GM18505 (cell line): ENCODE measurements around the gene CAPN5.

Experiments
- ATAC-seq: cut with Tn5 transposase; IDR thresholded peaks from one replicate; pipeline ENCODE4 v1.9.1; 2021; ENCODE audit not compliant: unreplicated experiment
- POLR2A ChIP-seq: IDR thresholded peaks from 4 replicates; pipeline ENCODE4 v1.6.1; 2011; ENCODE audit warnings: borderline replicate concordance; ENCODE audit not compliant: insufficient read depth, insufficient read length; ENCODE audit errors: extremely low read depth

CAPN5 gene

GRCh38 chr11:77120571-77120970 lies 53.8 kb downstream of the CAPN5 start:
- ATAC-seq = no peak
- TF ChIP-seq POLR2A = no peak

DNA sequence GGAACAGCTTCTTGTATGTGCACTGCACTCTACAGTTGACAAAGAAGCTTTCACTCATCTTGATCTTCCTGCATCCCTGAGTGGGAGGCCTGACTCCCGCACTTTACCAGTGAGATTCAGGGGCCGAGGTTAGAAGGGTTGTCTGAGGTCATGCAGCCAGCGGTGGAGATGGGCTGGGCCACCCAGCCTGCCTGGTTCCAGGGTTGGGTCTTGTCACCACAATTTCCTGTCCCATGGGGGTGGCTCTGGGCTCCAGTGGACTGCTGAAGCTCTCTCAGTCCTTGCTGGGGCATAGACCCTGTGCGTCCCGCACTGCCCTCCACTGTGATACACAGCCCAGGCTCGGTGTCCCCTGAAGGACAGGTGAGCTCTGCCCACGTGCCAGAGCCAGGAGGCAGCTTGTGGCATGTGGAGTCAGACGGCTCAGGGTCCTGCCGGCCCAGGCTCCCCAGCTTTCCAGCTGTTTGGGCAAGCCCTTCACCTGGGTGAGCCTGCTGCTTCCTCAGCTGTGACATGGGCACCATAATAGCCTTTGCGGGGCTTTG lies 54.4 kb downstream of the CAPN5 start:
- ATAC-seq = no peak
- TF ChIP-seq POLR2A = no peak

GRCh38 chr11:77121876-77122575 lies 55.3 kb downstream of the CAPN5 start:
- no peak for TF ChIP-seq POLR2A
- no peak for ATAC-seq

DNA sequence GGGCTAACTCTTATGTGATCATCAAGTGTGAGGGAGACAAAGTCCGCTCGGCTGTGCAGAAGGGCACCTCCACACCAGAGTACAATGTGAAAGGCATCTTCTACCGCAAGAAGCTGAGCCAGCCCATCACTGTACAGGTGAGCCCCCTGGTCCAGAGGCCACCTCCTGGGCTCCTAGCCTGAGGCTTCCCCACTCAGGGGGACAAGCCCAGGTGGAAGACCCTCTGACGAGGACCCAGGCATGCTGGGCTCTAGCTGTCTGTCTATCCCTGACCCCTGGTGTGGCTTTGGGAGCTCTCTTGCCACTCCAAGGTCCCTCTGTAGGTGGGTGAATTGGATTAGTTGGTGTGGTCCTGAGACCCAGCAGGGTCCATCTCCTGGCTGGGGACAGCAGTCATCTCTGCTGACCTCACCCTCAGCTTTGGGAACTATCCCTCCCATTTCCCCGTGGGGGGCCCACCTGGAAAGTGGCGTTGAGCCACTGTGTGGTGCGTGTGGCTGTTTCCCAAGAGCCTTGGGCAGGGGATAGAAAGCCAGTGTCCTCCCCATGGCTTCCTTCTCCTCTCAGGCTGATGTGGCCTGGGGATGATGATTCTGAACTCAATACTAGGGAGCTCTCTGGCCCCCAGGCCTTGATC lies 55.9 kb downstream of the CAPN5 start:
- ATAC-seq = no peak
- no peak for TF ChIP-seq POLR2A

- ATAC-seq = no peak
- TF ChIP-seq POLR2A = no peak
These were observed 56.8 kb downstream of the CAPN5 start for GRCh38 chr11:77123591-77123990.

- ATAC-seq = no peak
- TF ChIP-seq POLR2A = no peak
These were observed 57.3 kb downstream of the CAPN5 start for GRCh38 chr11:77124041-77124440.

DNA sequence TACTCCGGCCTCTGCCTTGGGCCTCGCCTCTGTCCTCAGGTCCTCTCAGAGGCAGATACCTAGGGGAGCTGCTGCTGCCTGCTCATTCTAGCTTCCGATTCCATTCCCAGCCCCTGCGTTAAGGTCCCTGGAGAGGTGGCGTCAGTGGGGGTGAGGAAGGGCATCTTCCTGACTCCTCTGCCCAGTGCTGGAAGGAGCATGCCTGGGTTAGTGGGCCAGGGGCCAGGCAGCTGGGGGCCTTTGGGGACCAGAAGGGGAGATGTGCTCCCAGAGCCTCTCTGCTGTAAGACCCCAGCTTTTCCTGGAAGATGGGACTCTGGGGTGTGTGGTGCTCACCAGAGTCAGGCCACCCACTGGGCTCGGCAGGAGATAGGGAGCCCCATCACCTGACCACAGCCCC lies 57.7 kb downstream of the CAPN5 start:
- TF ChIP-seq POLR2A = no peak
- ATAC-seq = no peak

DNA sequence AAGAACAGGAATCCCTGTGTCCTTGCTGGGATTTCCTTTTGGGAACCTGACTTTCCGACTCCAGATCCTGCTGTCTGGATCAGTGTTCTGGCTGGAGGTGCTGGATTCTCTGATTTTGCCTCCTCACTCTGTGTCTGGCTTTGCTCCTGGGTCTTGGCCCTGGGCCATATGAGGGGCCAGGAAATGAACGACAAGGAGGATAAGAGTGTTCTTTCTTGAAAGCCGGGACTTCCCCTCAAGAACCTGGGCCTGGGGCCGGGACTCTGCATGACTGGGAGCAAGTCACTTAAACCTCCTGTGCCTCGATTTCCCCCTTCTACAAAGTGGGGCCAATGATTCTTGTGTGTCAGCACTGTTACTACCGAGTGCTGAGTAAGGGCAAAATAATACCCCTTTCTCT lies 58.4 kb downstream of the CAPN5 start:
- TF ChIP-seq POLR2A = no peak
- ATAC-seq = no peak

DNA sequence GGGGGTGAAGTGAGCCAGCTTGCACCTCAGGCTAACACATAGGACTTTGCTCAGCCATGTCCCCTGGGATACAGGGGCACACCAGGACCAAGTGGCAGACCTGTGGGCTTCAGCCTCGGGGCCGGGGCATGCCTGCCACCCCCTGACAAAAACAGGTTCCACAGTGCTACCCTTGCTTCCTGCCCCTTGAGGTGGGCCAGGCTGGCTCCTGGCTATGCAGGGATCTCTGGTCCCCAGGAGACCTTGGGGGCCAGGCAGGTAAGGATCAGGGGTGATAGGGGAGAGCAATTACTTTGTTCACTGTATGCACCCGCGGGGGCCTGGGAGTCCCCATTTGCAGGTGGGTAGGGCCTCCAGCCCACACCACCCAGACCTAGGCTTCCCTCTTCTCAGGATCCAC lies 58.9 kb downstream of the CAPN5 start:
- ATAC-seq = no peak
- TF ChIP-seq POLR2A = no peak

DNA sequence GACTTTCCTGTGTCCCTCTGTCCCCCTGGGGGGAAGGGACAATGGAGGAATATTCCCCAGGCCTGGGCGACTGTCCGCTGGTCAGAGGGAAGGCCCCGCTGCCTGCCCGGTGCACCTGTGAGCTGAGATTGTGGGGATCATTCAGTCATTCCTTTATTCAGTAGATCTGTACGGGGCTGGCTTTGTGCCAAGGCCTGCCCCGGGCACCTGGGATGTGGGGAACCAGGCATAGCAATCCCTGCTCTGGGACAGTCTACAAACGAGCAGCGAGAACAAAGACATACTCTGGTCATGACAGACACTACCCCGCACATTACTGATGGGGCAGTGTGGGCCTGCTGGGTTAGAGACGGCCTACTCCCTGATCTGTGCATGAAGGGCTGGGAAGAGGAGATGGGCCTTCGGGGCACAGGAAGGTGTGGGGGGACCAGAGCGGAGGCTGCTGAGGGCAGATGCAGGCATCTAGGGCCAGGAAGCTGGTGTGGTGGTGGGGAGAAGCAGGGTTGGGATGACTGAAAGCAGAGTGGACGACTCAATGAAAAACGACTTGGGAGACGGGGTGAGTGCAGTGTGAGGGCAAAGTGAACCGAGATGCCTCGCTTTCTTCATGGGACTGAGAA lies 59.5 kb downstream of the CAPN5 start:
- ATAC-seq = no peak
- no peak for TF ChIP-seq POLR2A

DNA sequence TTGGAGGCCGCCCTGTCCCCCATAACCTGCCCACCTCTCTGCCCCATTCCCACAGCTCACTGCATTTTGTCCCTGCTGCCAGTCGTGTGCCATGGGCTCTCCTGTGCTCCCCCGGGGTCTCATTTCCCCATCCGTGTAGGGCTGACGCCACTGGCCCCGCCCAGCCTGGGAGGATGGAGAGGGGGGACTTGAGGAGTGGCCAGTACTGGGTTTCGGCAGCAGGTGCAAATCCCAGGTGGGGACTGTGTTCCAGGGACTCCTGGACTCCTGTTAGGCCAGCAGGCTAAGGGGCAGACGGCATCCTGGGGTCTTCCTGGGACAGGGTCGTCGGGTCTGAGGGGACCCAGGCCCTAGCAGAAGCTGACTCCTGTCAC lies 60.1 kb downstream of the CAPN5 start:
- ATAC-seq = no peak
- no peak for TF ChIP-seq POLR2A

- no peak for ATAC-seq
- TF ChIP-seq POLR2A = no peak
These were observed 60.6 kb downstream of the CAPN5 start for GRCh38 chr11:77127235-77127911.

DNA sequence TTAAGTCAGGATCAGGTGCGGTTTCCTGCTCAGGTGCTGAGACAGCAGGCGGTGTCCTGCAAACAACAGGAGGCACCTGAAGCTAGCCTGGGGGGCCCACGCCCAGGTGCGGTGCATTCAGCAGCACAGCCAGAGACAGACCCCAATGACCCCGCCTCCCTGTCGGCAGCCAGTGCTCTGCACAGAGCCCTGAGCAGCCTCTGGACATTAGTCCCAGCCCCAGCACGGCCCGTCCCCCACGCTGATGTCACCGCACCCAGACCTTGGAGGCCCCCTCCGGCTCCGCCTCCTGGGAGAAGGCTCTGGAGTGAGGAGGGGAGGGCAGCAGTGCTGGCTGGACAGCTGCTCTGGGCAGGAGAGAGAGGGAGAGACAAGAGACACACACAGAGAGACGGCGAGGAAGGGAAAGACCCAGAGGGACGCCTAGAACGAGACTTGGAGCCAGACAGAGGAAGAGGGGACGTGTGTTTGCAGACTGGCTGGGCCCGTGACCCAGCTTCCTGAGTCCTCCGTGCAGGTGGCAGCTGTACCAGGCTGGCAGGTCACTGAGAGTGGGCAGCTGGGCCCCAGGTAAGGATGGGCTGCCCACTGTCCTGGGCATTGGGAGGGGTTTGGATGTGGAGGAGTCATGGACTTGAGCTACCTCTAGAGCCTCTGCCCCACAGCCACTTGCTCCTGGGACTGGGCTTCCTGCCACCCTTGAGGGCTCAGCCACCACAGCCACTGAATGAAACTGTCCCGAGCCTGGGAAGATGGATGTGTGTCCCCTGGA lies 61.3 kb downstream of the CAPN5 start, which contains the start of gene MYO7A:
Gene MYO7A (plus strand): TSS at position 327 of the 772 bp plus-strand sequence. CDS start 2,389 bp downstream, outside the sequence.
- no peak for TF ChIP-seq POLR2A
- ATAC-seq = no peak
